ENCODE results near the gene EDC3. TPM values are rescaled to one million over a fixed set of nuclear protein-coding genes. Genes with fewer than 3 reads are reported as not detected.

The EDC3 gene
- total RNA-seq, 1 donor from 2014 or later, result 30.5 TPM

- TF ChIP-seq CTCF (IDR thresholded peaks at IDR 0.05), result no peak
- peaks cover 84% of the 10 kb centered on the region for H3K36me3 ChIP-seq
- H3K9me3 ChIP-seq, result no peaks in the 10 kb centered on the region
- no peak overlapping the region for H3K4me3 ChIP-seq
- peaks cover 11% of the 10 kb centered on the region for H3K4me1 ChIP-seq
- ATAC-seq, result no peak
- H3K27ac ChIP-seq, result no peak overlapping the region
- no peaks in the 10 kb centered on the region for H3K27me3 ChIP-seq (ENCODE audit: low read depth)
- no peak for DNase-seq
- intact Hi-C loops (cut with DNase I), result loop anchor here (5.0 kb wide), 1 partner anchor 130 kb away; no protein-coding TSS in a partner anchor
Observed at GRCh38 chr15:74636984-74637383, 58.8 kb downstream of the EDC3 start.

GRCh38 chr15:74635228-74635627, 60.6 kb downstream of the EDC3 start:
- intact Hi-C loops (cut with DNase I), result loop anchor here (5.0 kb wide), 1 partner anchor 132 kb away; no protein-coding TSS in a partner anchor
- H3K9me3 ChIP-seq, result no peaks in the 10 kb centered on the region
- peak; percentile 72 for DNase-seq
- no peaks in the 10 kb centered on the region for H3K4me1 ChIP-seq
- no peak overlapping the region for H3K27ac ChIP-seq
- no peak overlapping the region for H3K4me3 ChIP-seq
- peak; percentile 88 for TF ChIP-seq CTCF (IDR thresholded peaks at IDR 0.05)
- H3K36me3 ChIP-seq, result peaks cover 97% of the 10 kb centered on the region
- no peaks in the 10 kb centered on the region for H3K27me3 ChIP-seq (ENCODE audit: low read depth)
- ATAC-seq, result peak; percentile 80 to 81

- H3K36me3 ChIP-seq, result peaks cover 97% of the 10 kb centered on the region
- intact Hi-C loops (cut with DNase I), result no loop called here
- H3K4me3 ChIP-seq, result no peak overlapping the region
- DNase-seq (no peak), ATAC-seq (no peak)
- H3K4me1 ChIP-seq, result no peaks in the 10 kb centered on the region
- no peaks in the 10 kb centered on the region for H3K9me3 ChIP-seq
- no peaks in the 10 kb centered on the region for H3K27me3 ChIP-seq (ENCODE audit: low read depth)
- no peak for TF ChIP-seq CTCF (IDR thresholded peaks at IDR 0.05)
- no peak overlapping the region for H3K27ac ChIP-seq
Observed at GRCh38 chr15:74633781-74634180, 62.0 kb downstream of the EDC3 start.

GRCh38 chr15:74632601-74633000, 63.2 kb downstream of the EDC3 start:
- no peak for DNase-seq
- H3K4me1 ChIP-seq, result no peaks in the 10 kb centered on the region
- no peak for TF ChIP-seq CTCF (IDR thresholded peaks at IDR 0.05)
- peaks cover 99% of the 10 kb centered on the region for H3K36me3 ChIP-seq
- intact Hi-C loops (cut with DNase I), result no loop called here
- H3K9me3 ChIP-seq, result no peaks in the 10 kb centered on the region
- H3K4me3 ChIP-seq, result no peak overlapping the region
- H3K27ac ChIP-seq, result no peak overlapping the region
- H3K27me3 ChIP-seq (ENCODE audit: low read depth), result no peaks in the 10 kb centered on the region
- ATAC-seq, result no peak

GRCh38 chr15:74631935-74632560, 63.8 kb downstream of the EDC3 start:
- peak; percentile 58 to 65 for ATAC-seq
- H3K27ac ChIP-seq, result no peak overlapping the region
- intact Hi-C loops (cut with DNase I), result no loop called here
- H3K27me3 ChIP-seq (ENCODE audit: low read depth), result no peaks in the 10 kb centered on the region
- H3K4me1 ChIP-seq, result no peaks in the 10 kb centered on the region
- DNase-seq, result no peak
- peak; percentile 78 for TF ChIP-seq CTCF (IDR thresholded peaks at IDR 0.05)
- H3K9me3 ChIP-seq, result no peaks in the 10 kb centered on the region
- H3K36me3 ChIP-seq, result peaks cover 99% of the 10 kb centered on the region
- no peak overlapping the region for H3K4me3 ChIP-seq

Measured in lower lobe of right lung (tissue), 2 donors.